GM23248 (cell line): ENCODE measurements around the gene KIR3DL2. TPM values are rescaled to one million over a fixed set of nuclear protein-coding genes. Genes with fewer than 3 reads are reported as not detected.
"Not testable (repeated sequence)": the region's sequence is repeated elsewhere in the genome, so short reads cannot be mapped to it uniquely, and the experiment has no call there.

Experiments used
- DNase-seq: peaks from one replicate; pipeline ENCODE4 v3.0.0-alpha.2; 2015
- H2AFZ ChIP-seq: fragments of 200-600 bp; sonication (generic); 2 replicates; pipeline ENCODE4 v1.6.1; 2016; ENCODE audit warnings: antibody characterized with exemption
- H3F3A ChIP-seq: fragments of 200-600 bp; sonication (generic); 2 replicates; pipeline ENCODE4 v1.6.1; 2016; ENCODE audit warnings: mild to moderate bottlenecking, antibody characterized with exemption, mixed run types; ENCODE audit not compliant: insufficient read depth
- H3K27ac ChIP-seq: fragments of 200-600 bp; sonication (generic); 2 replicates; pipeline ENCODE4 v1.5.1; 2016; ENCODE audit warnings: mild to moderate bottlenecking
- H3K27me3 ChIP-seq: fragments of 200-600 bp; sonication (generic); replicated peaks from 2 replicates; pipeline ENCODE4 v1.6.1; 2016; ENCODE audit warnings: mild to moderate bottlenecking; ENCODE audit not compliant: insufficient read depth
- H3K36me3 ChIP-seq: fragments of 200-600 bp; sonication (generic); 2 replicates; pipeline ENCODE4 v1.6.1; 2016; ENCODE audit warnings: low read depth, mild to moderate bottlenecking
- H3K4me1 ChIP-seq: fragments of 200-600 bp; sonication (generic); 2 replicates; pipeline ENCODE4 v1.6.1; 2016; ENCODE audit warnings: mild to moderate bottlenecking; ENCODE audit not compliant: insufficient read depth
- H3K4me2 ChIP-seq: fragments of 200-600 bp; sonication (generic); one replicate; pipeline ENCODE4 v1.6.1; 2016; ENCODE audit warnings: mild to moderate bottlenecking; ENCODE audit not compliant: unreplicated experiment
- H3K4me3 ChIP-seq: fragments of 200-600 bp; sonication (generic); 2 replicates; pipeline ENCODE4 v1.5.1; 2016; ENCODE audit warnings: mild to moderate bottlenecking
- H3K79me2 ChIP-seq: fragments of 200-600 bp; sonication (generic); 2 replicates; pipeline ENCODE4 v1.6.1; 2016; ENCODE audit warnings: mild to moderate bottlenecking; ENCODE audit not compliant: insufficient read depth
- H3K9ac ChIP-seq: fragments of 200-600 bp; sonication (generic); 2 replicates; pipeline ENCODE4 v1.6.1; 2016; ENCODE audit warnings: mild to moderate bottlenecking
- H3K9me2 ChIP-seq: fragments of 200-600 bp; sonication (generic); 2 replicates; pipeline ENCODE4 v1.6.1; 2016; ENCODE audit warnings: mixed run types, mild to moderate bottlenecking, moderate library complexity; ENCODE audit not compliant: insufficient read depth
- H3K9me3 ChIP-seq: fragments of 200-600 bp; sonication (generic); one replicate; pipeline ENCODE4 v1.6.1; 2017; ENCODE audit warnings: low read depth
- H4K20me1 ChIP-seq: fragments of 200-600 bp; sonication (generic); 2 replicates; pipeline ENCODE4 v1.6.0; 2016; ENCODE audit not compliant: insufficient read depth
- EZH2 ChIP-seq: fragments of 200-600 bp; sonication (generic); IDR thresholded peaks from 2 replicates; pipeline ENCODE4 v1.6.1; 2018; ENCODE audit warnings: antibody characterized with exemption, mild to moderate bottlenecking; ENCODE audit not compliant: insufficient read depth, poor library complexity, severe bottlenecking
- EZH2phosphoT487 ChIP-seq: fragments of 200-600 bp; sonication (generic); IDR thresholded peaks from 2 replicates; pipeline ENCODE4 v1.6.1; 2018; ENCODE audit warnings: antibody characterized with exemption, moderate library complexity, mild to moderate bottlenecking, low read depth; ENCODE audit not compliant: insufficient read depth
- WGBS, 2 experiments: methylation state at CpG; one replicate each; pipeline ENCODE4 v1.1.6; 2015 to 2017; ENCODE audit warnings: low lambda C conversion rate in 2 of 2, low coverage in 1 of 2; ENCODE audit errors: missing lambda C conversion rate in 2 of 2; 5-methylcytosine and 5-hydroxymethylcytosine counted together
- in situ Hi-C: fragments of 300-500 bp; cut with MboI; formaldehyde crosslinking; loops from 2 replicates; pipeline ENCODE4 v1.15.0; 2020
- polyA plus RNA-seq: library from polyadenylated mRNA; unstranded; fragments of >200 nt; fragmentation: Nextera tagmentation; extraction: Ambion mirVana; gene quantifications from 2 replicates; pipeline ENCODE4 v1.2.1, GENCODE V29; 2016
- total RNA-seq: library from RNA; depleted of rRNA; stranded (reverse); fragments of >200 nt; shearing (Covaris generic); gene quantifications from 2 replicates; pipeline ENCODE4 v1.2.3, GENCODE V29; 2014

KIR3DL2 gene
- total and polyA plus RNA-seq, 2 experiments from 2014 or later, result not detected

DNA sequence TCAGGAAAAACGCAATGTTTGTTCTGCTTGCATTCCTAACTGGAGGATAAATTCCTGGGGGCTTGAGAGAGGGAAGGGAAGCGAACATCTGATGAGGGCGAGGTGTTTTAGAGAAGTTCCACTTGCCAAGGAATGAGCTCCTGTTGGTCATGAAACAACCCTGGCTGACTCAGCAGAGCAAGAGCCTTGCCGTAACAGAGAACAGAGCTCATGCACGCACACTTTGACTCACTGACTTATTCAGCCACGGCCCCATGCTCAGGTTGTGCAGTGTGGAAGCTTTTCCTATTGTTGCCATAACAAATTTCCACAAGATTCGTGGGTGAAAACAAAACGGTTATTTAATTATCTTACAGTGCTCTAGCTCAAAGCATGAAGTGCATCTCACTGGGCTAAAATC is 7.1 kb upstream of the KIR3DL2 start:
- H3K79me2 ChIP-seq, H3K4me1 ChIP-seq, H3K4me3 ChIP-seq, H2AFZ ChIP-seq, in situ Hi-C loops, H3F3A ChIP-seq, H3K27ac ChIP-seq, H4K20me1 ChIP-seq, H3K4me2 ChIP-seq, H3K27me3 ChIP-seq, H3K9me2 ChIP-seq, H3K9ac ChIP-seq, H3K9me3 ChIP-seq, DNase-seq, H3K36me3 ChIP-seq: not testable (repeated sequence)
- WGBS, 2 experiments, result 15 to 18% methylated on average over 8 of the region's 8 CpGs

DNA sequence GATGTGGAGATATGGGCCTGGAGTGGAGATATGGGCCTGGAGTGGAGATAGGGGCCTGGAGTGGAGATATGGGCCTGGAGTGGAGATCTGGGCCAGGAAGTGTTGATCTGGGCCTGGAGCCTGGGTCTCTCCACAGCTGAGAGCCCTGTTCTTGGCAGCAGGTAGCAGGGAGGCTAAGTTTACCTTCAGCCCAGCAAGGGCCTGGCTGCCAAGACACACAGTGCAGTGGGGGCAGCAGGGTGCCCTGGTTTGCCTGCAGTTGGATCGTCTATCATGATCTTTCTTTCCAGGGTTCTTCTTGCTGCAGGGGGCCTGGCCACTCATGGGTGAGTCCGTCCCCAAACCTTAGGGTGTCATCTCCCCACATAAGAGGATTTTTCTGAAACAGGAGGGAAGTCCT is 687 bp downstream of the KIR3DL2 start:
- H3K36me3 ChIP-seq, result no peaks in the 10 kb centered on the region
- no peak overlapping the region for H3K4me3 ChIP-seq
- H3K9me3 ChIP-seq, result no peaks in the 10 kb centered on the region
- H3K4me1 ChIP-seq, result no peaks in the 10 kb centered on the region
- H3K9ac ChIP-seq, result no peak overlapping the region
- no peak for TF ChIP-seq EZH2phosphoT487
- no peak for TF ChIP-seq EZH2
- DNase-seq, result no peak
- in situ Hi-C loops, result no loop called here
- 27 to 60% methylated on average over 1 to 2 of the region's 2 CpGs for WGBS, 2 experiments
- no peaks in the 10 kb centered on the region for H3K9me2 ChIP-seq
- H3K27ac ChIP-seq, result no peak overlapping the region
- no peak overlapping the region for H3K4me2 ChIP-seq
- no peaks in the 10 kb centered on the region for H4K20me1 ChIP-seq
- no peaks in the 10 kb centered on the region for H3K79me2 ChIP-seq
- H3K27me3 ChIP-seq, result no peaks in the 10 kb centered on the region
- no peak overlapping the region for H2AFZ ChIP-seq
- no peaks in the 10 kb centered on the region for H3F3A ChIP-seq

DNA sequence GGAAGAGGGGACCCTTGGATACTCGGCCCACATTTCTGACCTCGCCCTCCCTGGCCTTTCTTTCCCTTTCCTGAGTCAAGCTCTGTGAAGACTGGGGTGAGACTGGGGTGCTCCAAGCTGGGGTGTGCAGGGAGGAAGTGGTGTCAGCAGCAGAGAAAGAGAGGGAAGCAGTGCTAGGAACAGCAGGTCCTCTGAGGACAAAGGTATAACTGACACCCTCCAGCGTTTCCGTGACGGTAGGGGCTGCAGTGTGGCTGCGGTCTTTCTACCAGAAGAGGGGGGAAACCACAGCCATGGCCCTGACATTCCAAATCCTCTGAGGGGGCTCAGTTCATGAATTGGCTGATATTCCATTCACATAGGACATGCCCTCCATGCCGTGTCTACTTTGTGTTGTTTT is 1.1 kb downstream of the KIR3DL2 start:
- Histone ChIP-seq H2AFZ (no peak overlapping the region), H3K4me3 (no peak overlapping the region), H3K79me2 (no peaks in the 10 kb centered on the region), H3K4me2 (no peak overlapping the region), H3K9ac (no peak overlapping the region), H3K4me1 (no peaks in the 10 kb centered on the region), H3K9me2 (no peaks in the 10 kb centered on the region), H3K36me3 (no peaks in the 10 kb centered on the region), H3F3A (no peaks in the 10 kb centered on the region), H3K9me3 (no peaks in the 10 kb centered on the region), H3K27ac (no peak overlapping the region), H3K27me3 (no peaks in the 10 kb centered on the region), H4K20me1 (no peaks in the 10 kb centered on the region)
- 49 to 54% methylated on average over 7 of the region's 7 CpGs for WGBS, 2 experiments
- no peak for DNase-seq
- no peak for TF ChIP-seq EZH2
- no peak for TF ChIP-seq EZH2phosphoT487
- in situ Hi-C loops, result no loop called here

DNA sequence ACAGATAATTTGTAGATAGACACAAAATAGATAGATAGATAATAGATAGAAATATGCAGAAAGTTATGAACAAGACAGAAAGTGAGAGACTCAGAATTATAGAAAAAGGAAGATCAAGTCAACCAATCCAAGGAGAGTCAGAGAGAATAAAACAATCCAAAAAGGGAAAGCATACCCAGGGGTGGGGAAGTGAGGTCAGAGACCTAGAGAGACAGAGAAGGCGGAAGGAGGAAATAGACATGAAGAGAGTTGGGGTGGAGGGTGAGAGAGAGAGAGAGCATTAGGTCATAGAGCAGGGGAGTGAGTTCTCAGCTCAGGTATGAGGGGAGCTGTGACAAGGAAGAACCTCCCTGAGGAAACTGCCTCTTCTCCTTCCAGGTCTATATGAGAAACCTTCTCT is 5.0 kb downstream of the KIR3DL2 start:
- H3K4me2 ChIP-seq, H3K4me1 ChIP-seq, H3K36me3 ChIP-seq, H2AFZ ChIP-seq, H3K9me3 ChIP-seq, H3K9me2 ChIP-seq, H3K27me3 ChIP-seq, H3K27ac ChIP-seq, H3K9ac ChIP-seq, DNase-seq, H3F3A ChIP-seq, H3K4me3 ChIP-seq, in situ Hi-C loops, H3K79me2 ChIP-seq, H4K20me1 ChIP-seq: not testable (repeated sequence)
- 0 to 8% methylated on average over 1 of the region's 1 CpG for WGBS, 2 experiments

DNA sequence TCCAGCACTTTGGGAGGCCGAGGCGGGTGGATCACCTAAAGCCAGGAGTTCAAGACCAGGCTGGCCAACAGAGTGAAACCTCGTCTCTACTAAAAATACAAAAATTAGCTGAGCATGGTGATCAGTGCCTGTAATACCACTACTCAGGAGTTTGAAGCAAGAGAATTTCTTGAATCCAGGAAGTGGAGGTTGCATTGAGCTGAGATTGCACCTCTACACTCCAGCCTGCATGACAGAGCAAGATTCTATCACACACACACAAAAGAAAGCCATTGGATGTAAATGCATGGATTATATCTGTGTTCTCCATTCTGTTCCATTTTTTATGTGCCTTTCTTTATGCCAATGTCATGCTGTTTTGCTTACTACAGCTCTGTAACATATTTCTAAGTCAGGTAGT is 8.2 kb downstream of the KIR3DL2 start:
- H3K9ac ChIP-seq, H3K27ac ChIP-seq, H4K20me1 ChIP-seq, in situ Hi-C loops, H3K9me2 ChIP-seq, DNase-seq, H3K79me2 ChIP-seq, H3K27me3 ChIP-seq, H3K4me3 ChIP-seq, H3K36me3 ChIP-seq, H3K9me3 ChIP-seq, H3F3A ChIP-seq, H3K4me1 ChIP-seq, H3K4me2 ChIP-seq, H2AFZ ChIP-seq: not testable (repeated sequence)
- WGBS, 2 experiments, result 4 to 8% methylated on average over 3 of the region's 3 CpGs

DNA sequence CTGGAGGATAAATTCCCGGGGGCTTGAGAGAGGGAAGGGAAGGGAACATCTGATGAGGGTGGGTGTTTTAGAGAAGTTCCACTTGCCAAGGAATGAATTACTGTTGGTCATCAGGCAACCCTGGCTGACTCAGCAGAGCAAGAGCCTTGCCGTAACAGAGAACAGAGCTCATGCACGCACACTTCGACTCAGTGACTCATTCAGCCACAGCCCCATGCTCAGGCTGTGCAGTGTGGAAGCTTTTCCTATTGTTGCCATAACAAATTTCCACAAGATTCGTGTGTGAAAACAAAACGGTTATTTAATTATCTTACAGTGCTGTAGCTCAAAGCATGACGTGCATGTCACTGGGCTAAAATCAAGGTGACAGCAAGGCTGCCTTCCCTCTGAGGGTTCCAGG is 9.2 kb downstream of the KIR3DL2 start:
- H3K9ac ChIP-seq, H3F3A ChIP-seq, in situ Hi-C loops, H3K79me2 ChIP-seq, H3K4me3 ChIP-seq, H3K27ac ChIP-seq, H3K4me2 ChIP-seq, H3K9me3 ChIP-seq, H3K27me3 ChIP-seq, H3K9me2 ChIP-seq, H4K20me1 ChIP-seq, H3K36me3 ChIP-seq, H2AFZ ChIP-seq, H3K4me1 ChIP-seq: not testable (repeated sequence)
- peak; percentile 8 for DNase-seq
- WGBS, 2 experiments, result 27 to 36% methylated on average over 7 of the region's 7 CpGs

DNA sequence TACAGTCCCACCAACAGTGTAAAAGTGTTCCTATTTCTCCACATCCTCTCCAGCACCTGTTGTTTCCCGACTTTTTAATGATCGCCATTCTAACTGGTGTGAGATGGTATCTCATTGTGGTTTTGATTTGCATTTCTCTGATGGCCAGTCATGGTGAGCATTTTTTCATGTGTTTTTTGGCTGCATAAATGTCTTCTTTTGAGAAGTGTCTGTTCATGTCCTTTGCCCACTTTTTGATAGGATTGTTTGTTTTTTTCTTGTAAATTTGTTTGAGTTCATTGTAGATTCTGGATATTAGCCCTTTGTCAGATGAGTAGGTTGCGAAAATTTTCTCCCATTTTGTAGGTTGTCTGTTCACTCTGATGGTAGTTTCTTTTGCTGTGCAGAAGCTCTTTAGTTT is 13.2 kb downstream of the KIR3DL2 start:
- 58 to 65% methylated on average over 2 of the region's 3 CpGs for WGBS, 2 experiments
- H3K4me3 ChIP-seq, in situ Hi-C loops: not testable (repeated sequence)

More for the DNA sequence above, 13.2 kb downstream of the KIR3DL2 start:
- H3K4me2 ChIP-seq, H3K36me3 ChIP-seq, H3K79me2 ChIP-seq, H3K9ac ChIP-seq, DNase-seq, H3K27ac ChIP-seq, H3K27me3 ChIP-seq, H3F3A ChIP-seq, H3K9me3 ChIP-seq, H3K4me1 ChIP-seq, H2AFZ ChIP-seq, H3K9me2 ChIP-seq, H4K20me1 ChIP-seq: not testable (repeated sequence)
